Right renal cortex interstitium (tissue), 3 donors: Measurements from ENCODE around the gene PSD2. TPM values are rescaled to one million over a fixed set of nuclear protein-coding genes. Genes with fewer than 3 reads are reported as not detected.

Source experiments
- DNase-seq, 3 donors: peaks; one replicate each; pipeline ENCODE4 v3.0.0-alpha.2; 2013; ENCODE audit warnings: low read depth in 3 of 3, low spot score in 2 of 3
- polyA plus RNA-seq, 3 donors: library from polyadenylated mRNA; unstranded; fragments of 120-200 nt; gene quantifications; one replicate each; pipeline ENCODE4 v1.2.1, GENCODE V29; 2013; ENCODE audit not compliant: insufficient read length in 3 of 3

Gene PSD2
- polyA plus RNA-seq, 3 donors = 1.3 to 2.2 (median 1.6) TPM

- DNase-seq = no peak
Measured at GRCh38 chr5:139810341-139811273, 15.0 kb downstream of the PSD2 start.

GRCh38 chr5:139811274-139811607 is 15.6 kb downstream of the PSD2 start:
- no peak for DNase-seq

GRCh38 chr5:139812323-139812722 is 16.7 kb downstream of the PSD2 start:
- no peak for DNase-seq

- no peak for DNase-seq
Measured at GRCh38 chr5:139812836-139813805, 17.5 kb downstream of the PSD2 start.

DNA sequence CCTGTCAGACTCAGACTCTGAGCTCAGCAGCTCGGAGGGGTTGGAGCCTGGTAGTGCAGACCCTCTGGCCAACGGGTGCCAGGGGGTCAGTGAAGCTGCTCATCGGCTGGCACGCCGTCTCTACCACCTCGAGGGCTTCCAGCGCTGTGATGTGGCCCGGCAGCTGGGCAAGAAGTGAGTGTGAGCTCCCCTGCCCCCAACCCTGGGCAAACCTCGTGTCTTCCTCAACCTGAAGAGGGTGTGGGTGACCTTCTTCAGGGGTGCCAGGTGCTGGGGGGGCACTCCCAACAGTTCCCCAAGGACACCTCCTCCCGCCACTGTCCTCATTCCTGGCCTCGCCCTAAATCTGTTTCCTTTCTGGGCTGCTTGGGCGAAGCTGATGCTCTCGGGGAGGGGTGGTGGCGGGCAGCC is 18.6 kb downstream of the PSD2 start:
- no peak for DNase-seq

DNA sequence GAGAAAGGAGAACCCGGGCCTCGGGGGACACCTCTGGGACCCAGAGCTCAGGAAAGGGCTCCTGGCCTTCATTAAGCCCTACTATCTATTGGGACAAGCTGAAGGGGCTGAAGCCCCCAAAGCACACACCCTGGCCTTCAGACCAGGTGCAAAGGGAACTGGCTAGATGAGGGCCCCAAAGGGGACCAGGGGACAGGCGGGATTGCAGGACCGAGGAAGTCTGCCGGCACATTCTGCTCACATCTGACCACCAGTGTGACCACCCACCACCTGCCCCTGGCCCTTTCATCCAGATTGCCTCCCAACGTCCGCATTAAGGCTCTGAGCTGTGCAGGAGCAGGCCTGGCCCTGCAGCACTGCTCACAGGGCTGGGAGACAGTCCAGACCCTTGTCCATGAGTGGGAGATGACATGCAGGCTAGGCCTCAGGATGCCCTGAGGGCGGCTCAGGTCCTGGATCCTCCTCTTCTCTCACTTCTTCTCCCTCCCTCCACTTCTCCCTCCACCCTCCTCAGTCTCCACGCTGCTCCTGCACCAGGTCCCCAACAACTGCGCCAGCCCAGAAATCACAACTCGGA is 19.2 kb downstream of the PSD2 start:
- no peak for DNase-seq

DNA sequence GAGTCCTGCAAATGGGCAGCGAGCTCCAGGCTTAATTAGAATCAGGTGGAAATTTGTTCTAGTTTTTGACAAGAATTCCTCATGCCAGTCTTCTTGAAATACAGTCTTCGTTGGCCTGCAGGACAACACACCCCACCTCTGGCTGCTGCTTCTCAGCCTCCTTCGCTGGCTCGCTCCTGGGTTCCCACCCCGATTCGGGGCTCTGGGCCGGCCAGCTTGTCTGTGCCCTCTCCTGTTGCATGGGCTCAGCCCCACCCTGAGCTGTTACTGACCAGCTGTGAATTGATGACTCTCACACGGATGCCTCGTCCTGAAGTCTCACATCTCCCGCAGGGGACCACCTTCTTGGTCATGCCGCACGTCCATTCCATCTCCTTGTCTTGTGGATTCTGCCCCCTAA is 21.0 kb downstream of the PSD2 start:
- no peak for DNase-seq

DNA sequence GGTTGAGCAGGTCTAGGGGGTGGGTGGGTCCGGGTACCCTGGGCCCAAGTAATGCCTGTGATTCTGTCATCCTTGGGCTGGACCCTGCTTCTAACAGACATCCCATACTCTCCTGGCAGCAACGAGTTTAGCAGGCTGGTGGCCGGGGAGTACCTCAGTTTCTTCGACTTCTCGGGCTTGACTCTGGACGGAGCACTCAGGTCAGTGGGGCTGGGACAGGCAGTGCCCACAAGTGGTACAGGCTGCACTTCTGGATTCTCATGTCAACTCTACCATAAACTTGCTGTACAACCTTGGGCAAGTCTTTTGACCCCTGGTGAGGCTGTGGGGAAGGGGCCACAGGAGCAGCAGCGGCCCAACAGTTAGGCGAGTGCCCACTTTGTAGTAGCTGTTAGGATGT is 21.8 kb downstream of the PSD2 start:
- no peak for DNase-seq

- no peak for DNase-seq
Measured at GRCh38 chr5:139817970-139818369, 22.4 kb downstream of the PSD2 start.

DNA sequence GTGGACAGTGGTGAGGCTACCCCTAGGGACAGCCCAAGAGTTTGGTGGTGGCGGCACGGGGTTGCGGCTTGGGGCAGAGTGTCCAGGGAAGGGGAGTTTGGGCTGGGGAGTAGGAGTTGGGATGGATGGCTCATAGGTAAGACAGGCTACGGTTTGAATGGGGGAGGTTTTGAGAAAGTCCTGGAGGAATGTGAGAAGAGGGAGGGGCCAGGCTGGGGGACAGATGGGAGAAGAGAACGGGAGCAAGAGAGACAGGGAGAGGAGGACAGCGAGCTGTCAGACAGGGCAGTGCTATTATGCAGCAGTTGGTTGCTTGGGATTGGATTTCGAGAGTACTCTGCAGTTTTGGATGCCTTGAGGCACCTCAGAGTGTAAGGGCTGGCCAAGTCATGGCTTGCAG is 24.5 kb downstream of the PSD2 start:
- no peak for DNase-seq

DNA sequence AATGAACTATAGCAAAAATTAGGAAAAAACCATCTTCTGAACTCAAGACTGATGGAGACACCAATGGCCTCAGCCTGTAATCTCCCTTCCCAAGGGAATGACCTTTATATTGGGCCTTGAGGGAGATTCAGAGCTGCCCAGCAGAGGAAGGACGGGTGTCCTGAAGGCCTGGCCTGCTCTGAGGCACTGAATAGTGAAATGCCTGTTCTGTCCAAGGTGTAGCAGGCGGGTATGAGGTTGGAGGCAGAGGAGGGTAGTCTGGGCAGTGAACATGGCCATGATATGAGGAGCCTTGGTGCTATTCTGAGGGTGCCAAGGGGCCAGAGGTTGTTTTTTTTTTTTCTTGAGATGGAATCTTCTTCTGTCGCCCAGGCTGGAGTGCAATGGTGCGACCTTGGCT is 25.0 kb downstream of the PSD2 start:
- no peak for DNase-seq

DNA sequence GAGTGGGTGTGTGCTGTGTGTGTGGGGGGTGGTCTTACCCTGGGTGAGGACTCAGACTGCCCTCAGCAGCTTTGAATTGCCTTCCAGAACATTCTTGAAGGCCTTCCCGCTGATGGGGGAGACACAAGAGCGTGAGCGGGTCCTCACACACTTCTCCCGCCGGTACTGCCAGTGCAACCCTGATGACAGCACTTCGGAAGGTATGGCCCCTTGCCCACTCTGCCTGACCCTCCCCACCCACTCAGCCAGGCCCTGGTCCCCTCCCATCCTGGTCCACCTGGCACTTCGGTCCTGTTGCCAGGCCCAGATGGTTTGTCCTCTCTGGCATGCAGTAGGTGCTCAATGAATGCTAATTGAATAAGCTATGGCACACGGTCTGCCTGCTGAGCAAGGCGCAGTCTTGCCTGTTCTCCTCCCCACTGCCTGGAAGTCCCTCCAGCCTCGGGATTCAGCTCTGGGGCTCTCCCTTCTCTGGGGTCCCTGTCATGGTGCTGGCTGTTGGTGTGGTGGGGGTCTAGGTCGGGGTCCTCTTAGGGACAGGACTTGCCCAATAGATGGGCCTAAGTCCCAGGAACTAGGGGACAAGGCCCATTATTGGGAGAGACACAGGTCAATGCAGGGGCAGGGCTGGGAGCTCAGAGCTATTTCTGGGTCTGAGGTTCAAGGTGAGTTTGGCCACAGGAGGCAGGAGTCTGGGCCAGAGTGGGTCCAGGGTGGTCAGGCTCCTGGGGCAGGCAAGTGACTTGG is 26.4 kb downstream of the PSD2 start:
- no peak for DNase-seq

GRCh38 chr5:139822553-139823425 is 27.2 kb downstream of the PSD2 start:
- no peak for DNase-seq

DNA sequence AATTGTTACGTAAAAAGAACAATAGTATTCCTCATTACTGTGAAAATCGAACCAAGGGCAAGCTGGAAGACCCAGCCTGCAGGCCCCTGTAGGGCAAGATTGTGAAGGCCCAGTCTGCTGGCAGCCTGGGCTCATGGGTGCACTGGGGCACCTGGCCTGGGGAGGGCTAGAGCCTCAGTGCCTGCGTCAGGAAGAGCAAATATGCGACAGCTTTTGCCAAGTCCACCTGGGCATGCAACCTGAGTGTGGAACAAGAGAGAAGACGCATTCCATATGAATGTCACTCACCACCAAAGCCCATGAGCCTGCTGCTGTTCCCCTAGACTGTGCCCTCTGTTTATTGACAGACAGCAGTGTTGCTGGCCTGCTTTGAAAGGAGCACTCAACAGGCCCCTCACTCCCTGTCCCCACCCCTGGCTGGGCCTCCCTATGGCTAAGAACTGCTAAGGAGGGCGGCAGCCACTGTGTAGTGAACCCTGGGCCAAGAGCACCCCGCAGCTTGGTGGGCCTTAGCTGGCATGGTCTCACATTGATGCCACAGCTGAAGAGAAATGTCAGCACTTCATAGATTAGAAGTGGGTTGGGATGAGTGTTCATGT is 28.2 kb downstream of the PSD2 start:
- DNase-seq = no peak

DNA sequence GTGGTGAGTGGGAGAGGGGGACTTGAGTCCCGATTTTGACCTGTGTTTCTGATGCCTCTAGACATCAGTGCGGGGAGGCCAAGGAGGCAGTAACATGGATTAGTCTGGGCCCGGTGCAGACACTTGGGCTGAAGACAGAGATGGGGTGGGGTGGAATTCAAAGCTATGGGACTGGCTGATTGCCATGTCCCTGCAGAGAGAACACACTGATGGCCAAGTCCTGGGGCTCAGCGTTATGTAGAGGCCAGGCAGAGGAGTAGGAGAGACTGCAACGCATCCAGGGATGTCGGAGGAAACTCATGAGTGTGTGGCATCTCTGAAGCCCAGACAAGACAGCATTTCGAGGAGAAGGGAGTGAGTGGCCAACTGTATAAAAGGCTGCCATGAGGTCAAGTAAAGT is 30.1 kb downstream of the PSD2 start:
- DNase-seq = no peak

GRCh38 chr5:139828207-139828895 is 32.7 kb downstream of the PSD2 start:
- no peak for DNase-seq

DNA sequence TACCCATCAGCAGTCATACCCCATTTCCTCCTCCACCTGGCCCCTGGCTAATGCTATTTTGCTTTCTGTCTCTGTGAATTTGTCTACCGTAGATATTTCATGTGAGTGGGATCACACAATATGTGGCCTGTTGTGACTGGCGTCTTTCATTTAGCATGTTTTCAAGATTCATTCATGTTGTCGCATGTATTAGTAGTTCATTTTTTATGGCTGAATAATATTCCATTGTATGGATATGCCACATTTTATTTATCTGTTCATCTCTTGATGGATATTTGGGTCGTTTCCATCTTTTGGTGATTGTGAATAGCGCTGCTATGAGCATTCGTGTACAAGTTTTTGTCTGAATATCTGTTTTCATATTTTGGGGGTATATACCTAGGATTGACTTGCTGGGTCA is 33.9 kb downstream of the PSD2 start:
- no peak for DNase-seq

DNA sequence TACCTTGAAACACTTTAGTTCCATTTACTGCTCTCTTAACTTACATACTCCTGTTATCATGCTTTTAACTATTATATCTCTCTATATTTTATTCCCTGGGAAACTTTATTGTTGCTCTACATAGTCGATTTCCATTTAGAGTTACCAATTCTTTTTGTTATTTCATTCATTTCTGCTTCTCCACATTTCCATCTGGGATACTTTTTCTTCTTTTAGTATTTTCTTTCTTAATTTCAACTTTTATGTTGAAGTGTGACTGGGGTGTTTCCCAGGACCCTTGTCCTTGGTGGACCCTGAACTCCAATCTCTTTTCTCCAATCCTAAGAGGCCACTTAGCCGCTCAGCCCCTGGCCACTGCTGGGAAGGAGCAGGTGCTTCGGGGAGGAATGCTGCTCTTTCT is 36.0 kb downstream of the PSD2 start:
- no peak for DNase-seq

GRCh38 chr5:139833525-139833924 is 37.9 kb downstream of the PSD2 start:
- no peak for DNase-seq
